ENCODE data around the gene ARHGAP12.

Gene ARHGAP12

DNA sequence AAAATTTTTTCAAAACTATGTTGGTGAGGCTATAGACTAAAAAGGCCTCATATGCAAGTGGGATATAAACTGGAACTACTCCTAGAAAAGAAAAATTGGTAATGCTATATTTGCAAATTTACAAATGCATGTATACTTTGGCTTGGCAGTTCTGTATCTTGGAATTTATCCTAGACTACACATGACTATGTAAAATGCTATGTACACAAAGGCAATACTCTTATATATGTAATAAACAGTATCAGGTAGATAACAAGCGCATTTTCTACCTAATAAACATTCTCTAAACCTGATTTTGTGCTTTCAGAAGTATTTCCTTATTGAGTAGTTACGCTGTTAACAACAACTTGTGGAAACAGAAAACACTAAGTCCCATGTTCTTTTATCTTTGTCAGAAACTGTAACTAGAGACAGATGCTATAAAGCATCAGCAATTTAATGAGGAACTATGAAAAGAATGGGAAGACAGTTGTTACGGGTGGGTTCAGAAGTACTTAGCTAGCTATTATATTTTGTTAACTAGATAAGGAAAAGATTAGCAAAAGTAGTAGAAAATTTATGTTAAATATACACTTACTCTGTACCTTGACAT is 107.8 kb downstream of the ARHGAP12 start:
- Histone ChIP-seq H3K36me3 (ENCODE audit: control insufficient read depth, insufficient read depth, low read length) (peaks cover 4% of the 10 kb centered on the region; the same call in 1 of the 2 replicates), H3K27ac (ENCODE audit: low read depth, low read length) (no peak overlapping the region), H3K9ac (ENCODE audit: low read depth, low read length) (no peak overlapping the region), H3K27me3 (ENCODE audit: control insufficient read depth, insufficient read depth, low read length) (no peaks in the 10 kb centered on the region), H3K4me1 (ENCODE audit: control insufficient read depth, insufficient read depth, low read length) (no peaks in the 10 kb centered on the region), H3K4me3 (ENCODE audit: low read depth, low read length) (no peak overlapping the region), H3K9me3 (ENCODE audit: control insufficient read depth, insufficient read depth, low read length) (no peaks in the 10 kb centered on the region)

GRCh38 chr10:31820096-31820495 is 108.5 kb downstream of the ARHGAP12 start:
- Histone ChIP-seq H3K9ac (ENCODE audit: low read depth, low read length) (no peak overlapping the region), H3K27me3 (ENCODE audit: control insufficient read depth, insufficient read depth, low read length) (no peaks in the 10 kb centered on the region), H3K4me1 (ENCODE audit: control insufficient read depth, insufficient read depth, low read length) (no peaks in the 10 kb centered on the region), H3K9me3 (ENCODE audit: control insufficient read depth, insufficient read depth, low read length) (no peaks in the 10 kb centered on the region), H3K4me3 (ENCODE audit: low read depth, low read length) (no peak overlapping the region), H3K27ac (ENCODE audit: low read depth, low read length) (no peak overlapping the region), H3K36me3 (ENCODE audit: control insufficient read depth, insufficient read depth, low read length) (peaks cover 3% of the 10 kb centered on the region; the same call in 1 of the 2 replicates)

DNA sequence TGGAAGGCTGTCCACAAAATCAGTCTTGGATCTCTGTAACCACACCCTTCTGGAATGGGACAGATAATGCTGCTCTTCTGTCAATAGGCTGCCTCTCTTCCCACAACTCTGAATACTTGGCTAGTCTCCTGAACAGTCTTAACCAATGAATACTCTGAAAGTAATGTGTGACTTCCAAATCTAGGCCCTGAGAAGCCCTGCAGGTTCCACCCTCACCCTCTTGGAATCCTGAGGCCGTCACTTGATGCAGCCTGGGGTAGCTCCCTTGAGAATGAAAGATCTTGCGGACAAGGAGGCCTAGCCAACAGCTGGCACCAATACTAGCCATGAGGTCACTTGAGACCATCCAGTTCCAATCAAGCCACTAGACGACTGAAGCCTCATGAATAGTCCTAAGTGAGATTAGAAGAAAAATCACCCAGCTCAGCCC is 109.2 kb downstream of the ARHGAP12 start:
- Histone ChIP-seq H3K4me1 (ENCODE audit: control insufficient read depth, insufficient read depth, low read length) (no peaks in the 10 kb centered on the region), H3K27me3 (ENCODE audit: control insufficient read depth, insufficient read depth, low read length) (no peaks in the 10 kb centered on the region), H3K27ac (ENCODE audit: low read depth, low read length) (no peak overlapping the region)

DNA sequence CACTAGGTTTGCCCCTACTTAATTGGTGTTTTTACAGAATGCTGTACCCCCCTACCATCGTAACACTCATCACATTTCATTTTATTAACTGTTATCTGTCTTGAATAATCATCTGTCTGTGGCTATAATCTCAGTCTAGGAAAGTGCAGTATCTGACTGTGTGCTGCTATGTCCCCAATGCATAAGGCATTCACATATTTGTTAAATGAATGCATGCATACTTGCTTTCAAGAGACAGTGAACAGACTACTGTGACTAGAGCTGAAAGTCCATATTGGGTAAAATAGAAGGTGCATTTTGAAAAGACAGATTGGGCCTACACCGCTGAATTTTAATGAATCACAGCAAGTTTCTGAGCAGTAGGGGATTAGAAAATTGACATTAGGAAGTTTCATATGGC is 112.3 kb downstream of the ARHGAP12 start:
- Histone ChIP-seq H3K9me3 (ENCODE audit: control insufficient read depth, insufficient read depth, low read length) (no peaks in the 10 kb centered on the region), H3K27ac (ENCODE audit: low read depth, low read length) (no peak overlapping the region), H3K4me3 (ENCODE audit: low read depth, low read length) (no peak overlapping the region), H3K27me3 (ENCODE audit: control insufficient read depth, insufficient read depth, low read length) (no peaks in the 10 kb centered on the region), H3K9ac (ENCODE audit: low read depth, low read length) (no peak overlapping the region), H3K4me1 (ENCODE audit: control insufficient read depth, insufficient read depth, low read length) (no peaks in the 10 kb centered on the region), H3K36me3 (ENCODE audit: control insufficient read depth, insufficient read depth, low read length) (peaks cover 3% of the 10 kb centered on the region)

More for the DNA sequence above, 109.2 kb downstream of the ARHGAP12 start:
- no peak overlapping the region for H3K4me3 ChIP-seq (ENCODE audit: low read depth, low read length)
- H3K9ac ChIP-seq (ENCODE audit: low read depth, low read length) = no peak overlapping the region
- no peaks in the 10 kb centered on the region for H3K36me3 ChIP-seq (ENCODE audit: control insufficient read depth, insufficient read depth, low read length)
- no peaks in the 10 kb centered on the region for H3K9me3 ChIP-seq (ENCODE audit: control insufficient read depth, insufficient read depth, low read length)

- no peak overlapping the region for H3K4me3 ChIP-seq (ENCODE audit: low read depth, low read length)
Measured at GRCh38 chr10:31808258-31809218, 120.1 kb downstream of the ARHGAP12 start.

GRCh38 chr10:31804352-31804810 is 124.2 kb downstream of the ARHGAP12 start:
- no peaks in the 10 kb centered on the region for H3K9me3 ChIP-seq (ENCODE audit: control insufficient read depth, insufficient read depth, low read length)
- no peak overlapping the region for H3K27ac ChIP-seq (ENCODE audit: low read depth, low read length)
- peaks cover 35% of the 10 kb centered on the region for H3K36me3 ChIP-seq (ENCODE audit: control insufficient read depth, insufficient read depth, low read length)
- H3K4me3 ChIP-seq (ENCODE audit: low read depth, low read length) = no peak overlapping the region
- H3K9ac ChIP-seq (ENCODE audit: low read depth, low read length) = no peak overlapping the region
- no peaks in the 10 kb centered on the region for H3K4me1 ChIP-seq (ENCODE audit: control insufficient read depth, insufficient read depth, low read length)
- H3K27me3 ChIP-seq (ENCODE audit: control insufficient read depth, insufficient read depth, low read length) = no peaks in the 10 kb centered on the region

More at GRCh38 chr10:31808258-31809218, 120.1 kb downstream of the ARHGAP12 start:
- Histone ChIP-seq H3K4me1 (ENCODE audit: control insufficient read depth, insufficient read depth, low read length) (no peaks in the 10 kb centered on the region), H3K36me3 (ENCODE audit: control insufficient read depth, insufficient read depth, low read length) (peaks cover 40% of the 10 kb centered on the region), H3K27me3 (ENCODE audit: control insufficient read depth, insufficient read depth, low read length) (no peaks in the 10 kb centered on the region), H3K9me3 (ENCODE audit: control insufficient read depth, insufficient read depth, low read length) (no peaks in the 10 kb centered on the region), H3K9ac (ENCODE audit: low read depth, low read length) (no peak overlapping the region), H3K27ac (ENCODE audit: low read depth, low read length) (no peak overlapping the region)

DNA sequence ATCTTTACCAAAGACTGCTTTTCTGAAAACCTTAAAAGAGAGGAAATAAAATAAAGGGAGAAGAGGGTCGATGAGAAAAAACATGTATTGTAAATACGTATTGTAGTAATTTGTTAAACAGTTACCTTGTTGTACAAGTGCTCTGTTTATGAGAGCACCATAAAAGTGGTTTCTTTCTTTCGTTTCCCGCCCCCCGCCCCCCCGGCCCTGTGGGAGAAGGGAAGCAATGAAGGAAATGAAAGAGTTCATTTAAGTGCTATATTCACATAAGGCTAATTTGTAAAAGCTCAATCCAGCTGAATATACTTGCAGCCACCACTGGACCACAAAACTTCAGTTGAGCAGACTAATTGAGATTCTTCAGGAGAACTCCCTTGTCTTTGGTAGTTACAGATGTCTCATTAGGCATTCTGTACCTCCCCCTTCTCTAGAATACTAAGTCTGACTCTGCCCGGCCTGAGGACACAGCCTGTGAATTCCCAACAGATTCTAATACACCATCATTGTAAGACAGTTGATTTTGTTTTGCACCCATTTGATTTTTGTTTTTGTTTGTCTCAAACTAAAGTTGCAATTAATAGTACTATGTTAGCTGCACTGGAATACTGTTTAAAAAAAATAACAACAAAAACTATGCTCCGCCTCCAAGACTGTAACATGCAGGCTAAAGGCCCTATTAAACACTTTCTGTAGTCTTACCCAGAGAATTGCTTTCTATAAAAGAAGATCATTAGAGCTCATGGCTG is 124.9 kb downstream of the ARHGAP12 start:
- Histone ChIP-seq H3K36me3 (ENCODE audit: control insufficient read depth, insufficient read depth, low read length) (peaks cover 29% of the 10 kb centered on the region), H3K27me3 (ENCODE audit: control insufficient read depth, insufficient read depth, low read length) (no peaks in the 10 kb centered on the region), H3K27ac (ENCODE audit: low read depth, low read length) (no peak overlapping the region), H3K9ac (ENCODE audit: low read depth, low read length) (no peak overlapping the region), H3K4me3 (ENCODE audit: low read depth, low read length) (no peak overlapping the region), H3K4me1 (ENCODE audit: control insufficient read depth, insufficient read depth, low read length) (no peaks in the 10 kb centered on the region), H3K9me3 (ENCODE audit: control insufficient read depth, insufficient read depth, low read length) (no peaks in the 10 kb centered on the region)

- Histone ChIP-seq H3K36me3 (ENCODE audit: control insufficient read depth, insufficient read depth, low read length) (no peaks in the 10 kb centered on the region), H3K27ac (ENCODE audit: low read depth, low read length) (no peak overlapping the region), H3K4me3 (ENCODE audit: low read depth, low read length) (no peak overlapping the region), H3K9ac (ENCODE audit: low read depth, low read length) (no peak overlapping the region), H3K27me3 (ENCODE audit: control insufficient read depth, insufficient read depth, low read length) (no peaks in the 10 kb centered on the region), H3K4me1 (ENCODE audit: control insufficient read depth, insufficient read depth, low read length) (no peaks in the 10 kb centered on the region), H3K9me3 (ENCODE audit: control insufficient read depth, insufficient read depth, low read length) (no peaks in the 10 kb centered on the region)
Measured at GRCh38 chr10:31799181-31799580, 129.4 kb downstream of the ARHGAP12 start.

DNA sequence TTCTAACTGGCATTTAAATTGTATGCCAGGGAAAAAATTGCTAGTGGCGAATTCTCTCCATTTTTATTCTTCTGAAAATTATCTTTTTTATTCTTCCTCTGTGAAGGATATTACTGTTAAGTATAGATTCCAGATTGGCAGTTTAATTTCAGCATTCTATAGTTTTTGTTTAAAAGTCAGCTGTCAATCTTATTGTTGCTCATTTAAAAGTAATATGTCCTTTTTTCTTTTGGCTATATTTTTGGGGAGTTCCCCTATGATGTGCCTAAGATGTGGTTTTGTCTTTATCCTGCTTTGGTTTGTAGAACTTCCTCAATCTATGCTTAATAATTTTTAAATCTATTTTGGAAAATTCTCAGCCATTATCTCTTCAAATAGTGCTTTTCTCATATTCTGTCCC is 135.9 kb downstream of the ARHGAP12 start:
- Histone ChIP-seq H3K9ac (ENCODE audit: low read depth, low read length) (no peak overlapping the region), H3K36me3 (ENCODE audit: control insufficient read depth, insufficient read depth, low read length) (no peaks in the 10 kb centered on the region), H3K27me3 (ENCODE audit: control insufficient read depth, insufficient read depth, low read length) (no peaks in the 10 kb centered on the region), H3K9me3 (ENCODE audit: control insufficient read depth, insufficient read depth, low read length) (no peaks in the 10 kb centered on the region), H3K4me3 (ENCODE audit: low read depth, low read length) (no peak overlapping the region), H3K4me1 (ENCODE audit: control insufficient read depth, insufficient read depth, low read length) (no peaks in the 10 kb centered on the region), H3K27ac (ENCODE audit: low read depth, low read length) (no peak overlapping the region)

DNA sequence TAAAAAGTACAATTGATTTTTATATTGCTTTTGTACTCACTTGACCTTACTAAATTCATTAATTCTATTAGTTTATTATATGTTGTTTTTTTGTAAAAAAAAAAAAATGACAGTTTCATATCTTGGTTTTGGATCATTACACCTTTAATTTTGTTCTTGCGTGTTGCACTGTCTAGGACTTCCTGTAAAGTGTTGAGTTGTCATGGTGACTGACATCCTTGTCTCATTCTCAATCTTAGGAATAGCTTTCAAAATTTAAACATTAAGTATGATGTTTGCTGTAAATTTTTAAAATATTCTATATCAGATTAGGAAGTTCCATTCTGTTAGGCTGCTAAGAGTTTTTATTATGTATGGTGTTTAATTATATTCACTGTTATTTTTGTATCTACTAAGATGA is 139.1 kb downstream of the ARHGAP12 start:
- no peak overlapping the region for H3K27ac ChIP-seq (ENCODE audit: low read depth, low read length)
- H3K9me3 ChIP-seq (ENCODE audit: control insufficient read depth, insufficient read depth, low read length) = no peaks in the 10 kb centered on the region
- H3K4me1 ChIP-seq (ENCODE audit: control insufficient read depth, insufficient read depth, low read length) = no peaks in the 10 kb centered on the region
- H3K27me3 ChIP-seq (ENCODE audit: control insufficient read depth, insufficient read depth, low read length) = no peaks in the 10 kb centered on the region
- no peaks in the 10 kb centered on the region for H3K36me3 ChIP-seq (ENCODE audit: control insufficient read depth, insufficient read depth, low read length)
- H3K4me3 ChIP-seq (ENCODE audit: low read depth, low read length) = no peak overlapping the region
- no peak overlapping the region for H3K9ac ChIP-seq (ENCODE audit: low read depth, low read length)

All from HUES48 (cell line).